HG03571 (cell line): ENCODE results near the gene HMG20A.

ENCODE experiments used
- ATAC-seq: cut with Tn5 transposase; IDR thresholded peaks from one replicate; pipeline ENCODE4 v1.9.1; 2021; ENCODE audit not compliant: unreplicated experiment

HMG20A gene

DNA sequence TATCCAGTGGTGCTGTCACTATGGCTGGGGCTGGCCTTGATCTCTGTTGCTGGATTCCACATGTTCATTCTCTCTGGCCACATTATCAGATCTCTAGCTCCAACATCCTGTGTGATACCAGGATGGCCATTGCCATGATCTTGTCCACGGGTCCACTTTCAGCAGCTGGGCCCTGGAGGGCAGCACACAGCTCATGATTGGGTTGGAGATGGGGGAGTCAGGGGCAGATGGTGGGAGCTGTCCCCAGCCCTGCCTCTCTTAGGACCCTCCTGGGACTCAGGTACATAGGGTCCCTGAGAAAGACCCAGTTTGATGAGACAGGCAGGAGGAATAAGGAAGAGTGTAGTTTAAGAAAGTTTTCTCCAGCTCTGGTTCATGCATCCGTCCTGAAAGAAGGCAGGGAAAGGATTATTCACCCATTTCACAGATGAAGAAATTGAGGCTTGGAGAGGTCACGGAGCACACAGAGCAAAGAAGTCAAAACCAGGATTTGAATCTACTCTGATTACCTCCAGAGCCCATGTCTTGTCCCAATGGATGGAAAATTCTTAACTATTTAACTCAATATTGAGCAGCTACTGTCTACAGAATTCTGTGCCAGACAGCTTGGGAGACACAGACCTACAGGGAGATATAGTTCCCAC, 111.5 kb downstream of the HMG20A start:
- no peak for ATAC-seq

GRCh38 chr15:77532846-77533245, 112.2 kb downstream of the HMG20A start:
- no peak for ATAC-seq

DNA sequence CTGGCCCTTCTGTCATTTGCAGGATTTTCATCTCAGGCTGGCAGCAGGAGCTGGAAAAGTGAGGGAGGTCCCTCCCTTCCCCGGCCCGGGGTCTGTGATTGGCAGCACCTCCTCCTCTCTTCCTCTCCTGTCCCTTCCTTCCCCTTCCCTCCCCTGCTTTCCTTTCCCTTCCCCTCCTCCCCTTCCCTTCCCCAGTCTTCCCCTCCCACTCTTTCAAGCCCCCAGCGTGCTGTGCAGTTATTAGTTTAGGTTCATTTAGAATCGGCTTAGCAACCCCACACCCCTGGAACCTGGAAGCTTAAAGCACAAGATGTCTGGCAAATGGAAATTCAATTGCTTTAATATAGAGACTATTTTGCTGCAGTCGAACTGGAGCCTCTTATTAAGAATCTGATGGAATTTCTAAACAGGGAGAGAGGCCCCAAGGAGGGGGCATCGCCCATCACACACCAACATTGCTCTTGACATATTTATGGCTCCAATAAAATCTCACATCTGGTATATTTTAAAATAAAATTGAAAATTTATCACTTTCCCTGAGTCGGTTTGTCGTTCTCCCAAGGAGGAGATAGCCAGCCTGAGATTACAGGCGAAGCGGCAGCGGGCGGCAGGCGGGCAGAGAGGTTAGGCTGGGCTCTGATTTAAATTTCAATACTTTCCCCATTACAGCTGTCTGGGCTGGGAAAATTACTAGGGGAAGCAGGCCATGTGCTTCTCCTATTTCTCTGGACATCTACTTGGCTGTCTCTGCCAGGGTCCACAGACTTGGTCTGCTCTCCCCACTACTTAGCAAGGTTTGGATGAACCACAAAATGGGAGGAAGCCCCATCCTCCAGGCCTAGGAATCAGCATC, 113.1 kb downstream of the HMG20A start:
- ATAC-seq = no peak
